Pancreas (tissue), 10 donors: ENCODE results near the gene CHMP4A. TPM values are rescaled to one million over a fixed set of nuclear protein-coding genes. Genes with fewer than 3 reads are reported as not detected.
"Not testable (repeated sequence)": the region's sequence is repeated elsewhere in the genome, so short reads cannot be mapped to it uniquely, and the experiment has no call there.

Source experiments
- ATAC-seq, 4 donors: fragments of 200-7000 bp; cut with Tn5 transposase; one replicate each; pipeline versions ENCODE4 v1.8.0 to v1.9.1; 2020; ENCODE audit warnings: mild to moderate bottlenecking in 4 of 4, moderate library complexity in 4 of 4
- DNase-seq, 6 donors: peaks; one replicate each; pipeline ENCODE4 v3.0.0-alpha.2; 2020
- FAIRE-seq: peaks from 2 replicates; lab custom pipeline; 2012; peaks lifted over from hg19 to GRCh38; lab: Jason Lieb, UNC
- H3K27ac ChIP-seq, 4 donors: fragments of 200-600 bp; sonication (generic); 1 replicate in 3 of 4; 2 replicates in 1 of 4; pipeline versions ENCODE4 v1.5.0 to v1.8.0; 2020
- H3K27me3 ChIP-seq, 4 donors: fragments of 200-600 bp; one replicate each; pipeline ENCODE4 v1.8.0; 2021
- H3K36me3 ChIP-seq, 3 donors: fragments of 200-600 bp; sonication (generic) in 1 of 3; one replicate each; pipeline versions ENCODE4 v1.5.0 to v1.8.0; 2020 to 2021
- H3K4me1 ChIP-seq, 3 donors: fragments of 200-600 bp; one replicate each; pipeline ENCODE4 v1.8.0; 2021
- H3K4me3 ChIP-seq, 4 donors: fragments of 200-600 bp; sonication (generic) in 2 of 4; one replicate each; pipeline versions ENCODE4 v1.5.0 to v1.8.0; 2020 to 2021
- H3K9me3 ChIP-seq, 4 donors: fragments of 200-600 bp; one replicate each; pipeline ENCODE4 v1.8.0; 2021
- CTCF ChIP-seq, 4 donors: fragments of 200-600 bp; sonication (generic) in 3 of 4; IDR thresholded peaks; one replicate each; pipeline versions ENCODE4 v1.5.0 to v1.8.0; 2021; ENCODE audit warnings: antibody characterized with exemption in 4 of 4
- WGBS, 2 donors: extraction: QIAGEN DNeasy Blood & Tissue Kit; methylation state at CpG; one replicate each; pipeline ENCODE4 v1.1.7; 2013; 5-methylcytosine and 5-hydroxymethylcytosine counted together
- intact Hi-C, 3 donors: fragments of 100-400 bp; cut with DNase I; formaldehyde crosslinking; loops; one replicate each; pipeline versions ENCODE4 v1.11.1 to v1.14.2; 2022
- polyA plus RNA-seq, 2 donors: library from polyadenylated mRNA; stranded (reverse); fragments of 200-250 nt; gene quantifications; one replicate each; pipeline ENCODE4 v1.2.3, GENCODE V29; 2013
- total RNA-seq, 6 donors: library from RNA; stranded (reverse); fragmentation: NEBNext Ultra II Directional in 4 of 6; extraction: Animal tissue kit (Norgen Biotek cat#: 25700) in 4 of 6; gene quantifications; one replicate each; pipeline versions ENCODE4 v1.2.1 to v1.2.4, GENCODE V29; 2021 to 2023
- donor health status: healthy with polysubstance abuse.
- donor health status: DM: no; HTN: no; CAD: no; lungs with moderate emphysema.
- donor health status: DM: no; HTN: no; CAD: no.
- donor health status: control.
- donor health status: control.
- donor health status: Bipolar disorder and iron deficiency.
- donor health status: DM: yes; HTN: yes; CAD: no.
- donor health status: DM: no; HTN: no; CAD: no.
- donor health status: DM: no; HTN: no; CAD: no.
- donor health status: DM: yes; HTN: yes; CAD: no.

CHMP4A gene
- total and polyA plus RNA-seq, 8 donors = 16.3 to 79.9 (median 23.5) TPM

- H3K4me1 ChIP-seq = peaks cover 4 to 17% (median 9%) of the 10 kb centered on the region in 3 donors
- H3K36me3 ChIP-seq = peaks cover 0 to 5% (median 0%) of the 10 kb centered on the region in 3 donors
- H3K27me3 ChIP-seq = no peaks in the 10 kb centered on the region
- no peak for ATAC-seq
- intact Hi-C loops = no loop called here
- H3K27ac ChIP-seq = no peak overlapping the region
- H3K9me3 ChIP-seq = no peaks in the 10 kb centered on the region
- TF ChIP-seq CTCF (IDR thresholded peaks at IDR 0.05) = no peak
- H3K4me3 ChIP-seq = no peak overlapping the region
- WGBS, 2 donors = 0% methylated on average over 1 of the region's 1 CpG
- DNase-seq = no peak
- FAIRE-seq = no peak
These were observed 15.6 kb upstream of the CHMP4A start for GRCh38 chr14:24228902-24229301.

GRCh38 chr14:24226473-24226872 lies 13.2 kb upstream of the CHMP4A start:
- intact Hi-C loops = no loop called here
- H3K27ac ChIP-seq = no peak overlapping the region
- WGBS, 2 donors = 73 to 85% methylated on average over 1 of the region's 1 CpG
- DNase-seq (no peak), ATAC-seq (no peak), FAIRE-seq (no peak)
- peaks cover 0 to 5% (median 0%) of the 10 kb centered on the region in 3 donors for H3K36me3 ChIP-seq
- H3K4me1 ChIP-seq = peaks cover 0 to 9% (median 0%) of the 10 kb centered on the region in 3 donors
- H3K27me3 ChIP-seq = no peaks in the 10 kb centered on the region
- TF ChIP-seq CTCF (IDR thresholded peaks at IDR 0.05) = no peak
- H3K9me3 ChIP-seq = no peaks in the 10 kb centered on the region
- H3K4me3 ChIP-seq = no peak overlapping the region

- 90 to 92% methylated on average over 7 of the region's 7 CpGs for WGBS, 2 donors
- Histone ChIP-seq H3K4me3 (no peak overlapping the region), H3K27me3 (no peaks in the 10 kb centered on the region), H3K9me3 (no peaks in the 10 kb centered on the region), H3K4me1 (no peaks in the 10 kb centered on the region), H3K36me3 (peaks cover 0 to 5% (median 0%) of the 10 kb centered on the region in 3 donors), H3K27ac (no peak overlapping the region)
- ATAC-seq = no peak
- DNase-seq = no peak
- no peak for FAIRE-seq
- intact Hi-C loops = no loop called here
- no peak for TF ChIP-seq CTCF (IDR thresholded peaks at IDR 0.05)
These were observed 11.4 kb upstream of the CHMP4A start for GRCh38 chr14:24224618-24225071.

GRCh38 chr14:24222987-24223386 lies 9.7 kb upstream of the CHMP4A start:
- H3K27ac ChIP-seq, intact Hi-C loops, DNase-seq, ATAC-seq, H3K4me1 ChIP-seq, H3K36me3 ChIP-seq, H3K27me3 ChIP-seq, H3K9me3 ChIP-seq, H3K4me3 ChIP-seq, FAIRE-seq: not testable (repeated sequence)
- WGBS, 2 donors = 95 to 98% methylated on average over 4 of the region's 4 CpGs

- 61 to 62% methylated on average over 3 of the region's 3 CpGs for WGBS, 2 donors
- DNase-seq (no peak), FAIRE-seq (no peak), ATAC-seq (no peak)
- intact Hi-C loops = no loop called here
- H3K4me1 ChIP-seq = peaks cover 0 to 5% (median 0%) of the 10 kb centered on the region in 3 donors
- H3K9me3 ChIP-seq = no peaks in the 10 kb centered on the region
- no peak for TF ChIP-seq CTCF (IDR thresholded peaks at IDR 0.05)
- no peaks in the 10 kb centered on the region for H3K27me3 ChIP-seq
- no peak overlapping the region for H3K4me3 ChIP-seq
- no peak overlapping the region for H3K27ac ChIP-seq
- H3K36me3 ChIP-seq = no peaks in the 10 kb centered on the region
These were observed 6.2 kb upstream of the CHMP4A start for GRCh38 chr14:24219521-24219920.
